Effector memory CD8-positive, alpha-beta T cell (primary cell): ENCODE data around the gene NYAP1.
A peak's percentile ranks its signal among the peaks of the same experiment; 100 is the strongest.
"Not testable (repeated sequence)": the region's sequence is repeated elsewhere in the genome, so short reads cannot be mapped to it uniquely, and the experiment has no call there.

Experiments used
- ATAC-seq: fragments of 150-1000 bp; cut with Tn5 transposase; replicated peaks from 2 replicates; pipeline ENCODE4 v1.10.0; 2021; ENCODE audit warnings: mild to moderate bottlenecking, moderate library complexity
- DNase-seq, 3 experiments: peaks; one replicate each; pipeline ENCODE4 v3.0.0; 2021
- H3K27ac Mint-ChIP-seq, 2 donors: one replicate each; pipeline ENCODE4 v1.8.0; 2022; ENCODE audit warnings: mild to moderate bottlenecking in 2 of 2, mixed read lengths in 2 of 2, moderate library complexity in 2 of 2
- H3K27me3 Mint-ChIP-seq, 2 donors: one replicate each; pipeline ENCODE4 v1.8.0; 2022; ENCODE audit warnings: mixed read lengths in 2 of 2
- H3K36me3 Mint-ChIP-seq: one replicate; pipeline ENCODE4 v1.8.0; 2022; ENCODE audit warnings: mild to moderate bottlenecking, moderate library complexity, mixed read lengths; ENCODE audit not compliant: insufficient read depth
- H3K4me1 Mint-ChIP-seq, 2 donors: one replicate each; pipeline ENCODE4 v1.8.0; 2022; ENCODE audit warnings: low read depth in 2 of 2, mixed read lengths in 2 of 2
- H3K4me3 Mint-ChIP-seq, 2 donors: one replicate each; pipeline ENCODE4 v1.8.0; 2022; ENCODE audit warnings: mild to moderate bottlenecking in 2 of 2, mixed read lengths in 2 of 2, moderate library complexity in 2 of 2
- H3K9me3 Mint-ChIP-seq, 2 donors: one replicate each; pipeline ENCODE4 v1.8.0; 2022; ENCODE audit warnings: mixed read lengths in 2 of 2
- total RNA-seq, 9 experiments: gene quantifications; one replicate each; lab custom pipeline; 2026; lab: John Stamatoyannopoulos, UW

Gene NYAP1
- 0 to 1.4 (median 0.37) reads per million in 9 experiments for total RNA-seq

- H3K27ac Mint-ChIP-seq = peak within 1 kb of the TSS; percentile 57 to 83
- ATAC-seq (peak; percentile 41), DNase-seq (peak; percentile 25 to 42 (median 27))
- H3K36me3 Mint-ChIP-seq = peaks cover 2% of the 10 kb centered on the region
- H3K27me3 Mint-ChIP-seq = no peaks in the 10 kb centered on the region
- H3K9me3 Mint-ChIP-seq = no peaks in the 10 kb centered on the region
- peaks cover 10 to 20% of the 10 kb centered on the region in 2 donors for H3K4me1 Mint-ChIP-seq
- H3K4me3 Mint-ChIP-seq = peak within 1 kb of the TSS; percentile 86 to 89
Observed at GRCh38 chr7:100483722-100484672, at the start of gene NYAP1. Gene NYAP1, plus strand, starts transcription at chr7:100483927. Its CDS starts 1,385 bp downstream, at chr7:100485312.

GRCh38 chr7:100434297-100435144 is 49.2 kb upstream of the NYAP1 start:
- Mint-ChIP-seq H3K4me1 (peaks cover 42 to 46% of the 10 kb centered on the region in 2 donors), H3K9me3 (no peaks in the 10 kb centered on the region), H3K27ac (peak overlapping the region; percentile 88 to 99), H3K4me3 (peak overlapping the region; percentile 96 to 99), H3K36me3 (peaks cover 74% of the 10 kb centered on the region), H3K27me3 (peaks cover 0 to 4% of the 10 kb centered on the region in 2 donors)
- DNase-seq (no peak), ATAC-seq (no peak)

DNA sequence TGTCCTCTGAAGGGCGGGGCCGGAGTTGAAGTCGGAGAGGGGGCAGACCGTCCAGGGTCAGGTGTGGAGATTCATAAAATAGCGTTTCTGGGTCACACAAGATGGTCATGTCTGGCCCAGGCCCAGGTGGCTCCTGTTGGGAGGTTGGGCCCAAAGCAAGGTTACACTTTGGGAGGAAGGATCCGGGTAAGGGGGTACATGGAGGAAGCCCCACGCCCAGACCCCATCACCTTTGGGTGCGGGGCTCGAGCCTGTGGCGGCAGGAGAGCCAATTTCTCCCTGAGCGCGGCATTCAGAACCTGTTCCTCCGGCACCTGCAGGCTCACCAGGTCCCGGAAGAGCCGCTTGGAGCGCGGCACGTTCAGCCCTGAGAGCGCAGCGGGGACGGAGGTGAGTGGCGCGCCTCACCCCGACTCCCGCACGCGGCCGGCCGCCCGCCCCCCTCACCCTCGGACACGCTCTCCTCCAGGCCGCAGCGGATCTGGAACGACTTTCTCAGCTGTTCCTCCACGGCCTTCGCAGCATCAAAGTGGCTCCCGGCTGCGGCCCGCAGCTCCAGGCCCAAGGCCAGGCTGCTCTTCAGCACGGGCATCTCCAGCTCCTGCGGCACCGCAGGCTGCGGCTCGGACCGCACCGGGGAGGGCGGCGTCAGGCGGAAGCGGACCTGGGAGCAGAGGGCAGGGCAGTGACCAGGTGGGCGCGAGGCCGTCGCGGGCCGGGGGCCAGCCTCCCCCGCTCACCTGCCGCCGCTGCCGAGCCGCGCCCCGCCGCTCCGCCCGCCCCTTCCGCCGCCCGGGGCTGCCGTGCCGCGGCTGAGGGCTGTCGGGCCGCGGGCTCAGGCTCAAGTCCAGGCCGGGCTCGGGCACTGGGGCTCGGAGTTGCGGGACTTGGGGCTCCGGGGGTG is 48.1 kb upstream of the NYAP1 start:
- Mint-ChIP-seq H3K27me3 (no peaks in the 10 kb centered on the region), H3K27ac (peak overlapping the region; percentile 94 to 99), H3K4me3 (peak overlapping the region; percentile 96 to 99), H3K9me3 (no peaks in the 10 kb centered on the region), H3K36me3 (peaks cover 63% of the 10 kb centered on the region), H3K4me1 (peaks cover 35 to 40% of the 10 kb centered on the region in 2 donors)
- DNase-seq = peak; percentile 31 to 36 (median 35)
- ATAC-seq = peak; percentile 38

- Mint-ChIP-seq H3K36me3 (peaks cover 46% of the 10 kb centered on the region), H3K4me3 (peak overlapping the region; percentile 96 to 99), H3K27ac (peak overlapping the region in 1 of 2 donors; percentile 99), H3K27me3 (no peaks in the 10 kb centered on the region), H3K4me1 (peaks cover 24 to 29% of the 10 kb centered on the region in 2 donors), H3K9me3 (no peaks in the 10 kb centered on the region)
- ATAC-seq = no peak
- no peak for DNase-seq
Observed at GRCh38 chr7:100437150-100438100, 46.3 kb upstream of the NYAP1 start.

DNA sequence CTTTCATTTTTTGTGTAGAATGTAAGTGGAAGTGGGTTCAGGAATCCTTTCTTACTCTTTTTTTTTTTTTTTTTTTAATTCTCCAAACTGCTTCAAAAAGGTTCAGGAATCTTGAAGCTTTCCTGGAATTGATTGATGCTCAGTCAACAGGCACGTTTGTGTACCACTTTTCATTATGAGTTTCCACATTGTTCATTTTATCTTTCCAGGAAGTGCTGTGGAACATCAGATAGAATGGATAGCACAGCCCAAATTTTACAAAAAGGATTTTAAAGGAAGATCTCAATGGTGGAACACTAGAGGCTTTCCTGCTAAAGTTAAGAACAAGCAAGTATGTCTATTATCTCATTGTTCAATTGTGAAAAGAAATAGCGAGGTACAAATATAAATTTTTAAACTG is 45.6 kb upstream of the NYAP1 start:
- H3K27me3 Mint-ChIP-seq = no peaks in the 10 kb centered on the region
- H3K4me1 Mint-ChIP-seq = peaks cover 21 to 23% of the 10 kb centered on the region in 2 donors
- no peak for ATAC-seq
- H3K4me3 Mint-ChIP-seq = peak overlapping the region in 1 of 2 donors; percentile 5
- peaks cover 40% of the 10 kb centered on the region for H3K36me3 Mint-ChIP-seq
- DNase-seq = no peak
- no peak overlapping the region for H3K27ac Mint-ChIP-seq
- H3K9me3 Mint-ChIP-seq = no peaks in the 10 kb centered on the region

- not testable (repeated sequence) for H3K4me3 Mint-ChIP-seq, H3K27me3 Mint-ChIP-seq, ATAC-seq, DNase-seq, H3K9me3 Mint-ChIP-seq, H3K27ac Mint-ChIP-seq
- Mint-ChIP-seq H3K36me3 (peaks cover 39% of the 10 kb centered on the region), H3K4me1 (peaks cover 18 to 20% of the 10 kb centered on the region in 2 donors)
Observed at GRCh38 chr7:100438731-100439130, 45.0 kb upstream of the NYAP1 start.

DNA sequence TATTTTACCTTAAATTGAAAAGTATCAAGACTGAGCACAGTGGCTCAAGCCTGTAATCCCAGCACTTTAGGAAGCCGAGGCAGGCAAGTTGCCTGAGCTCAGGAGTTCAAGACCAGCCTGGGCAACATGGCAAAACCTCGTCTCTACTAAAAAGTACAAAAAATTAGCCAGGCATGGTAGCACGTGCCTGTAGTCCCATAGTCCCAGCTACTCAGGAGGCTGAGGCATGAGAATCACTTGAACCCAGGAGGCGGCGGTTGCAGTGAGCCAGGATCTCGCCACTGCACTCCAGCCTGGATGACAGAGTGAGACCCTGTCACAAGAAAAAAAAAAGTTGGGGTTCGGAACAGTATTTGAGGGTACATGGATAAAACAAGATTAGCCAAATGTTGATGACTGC is 44.5 kb upstream of the NYAP1 start:
- H3K27ac Mint-ChIP-seq, ATAC-seq, DNase-seq, H3K4me3 Mint-ChIP-seq, H3K9me3 Mint-ChIP-seq, H3K27me3 Mint-ChIP-seq: not testable (repeated sequence)
- Mint-ChIP-seq H3K36me3 (peaks cover 34% of the 10 kb centered on the region), H3K4me1 (peaks cover 14 to 16% of the 10 kb centered on the region in 2 donors)

DNA sequence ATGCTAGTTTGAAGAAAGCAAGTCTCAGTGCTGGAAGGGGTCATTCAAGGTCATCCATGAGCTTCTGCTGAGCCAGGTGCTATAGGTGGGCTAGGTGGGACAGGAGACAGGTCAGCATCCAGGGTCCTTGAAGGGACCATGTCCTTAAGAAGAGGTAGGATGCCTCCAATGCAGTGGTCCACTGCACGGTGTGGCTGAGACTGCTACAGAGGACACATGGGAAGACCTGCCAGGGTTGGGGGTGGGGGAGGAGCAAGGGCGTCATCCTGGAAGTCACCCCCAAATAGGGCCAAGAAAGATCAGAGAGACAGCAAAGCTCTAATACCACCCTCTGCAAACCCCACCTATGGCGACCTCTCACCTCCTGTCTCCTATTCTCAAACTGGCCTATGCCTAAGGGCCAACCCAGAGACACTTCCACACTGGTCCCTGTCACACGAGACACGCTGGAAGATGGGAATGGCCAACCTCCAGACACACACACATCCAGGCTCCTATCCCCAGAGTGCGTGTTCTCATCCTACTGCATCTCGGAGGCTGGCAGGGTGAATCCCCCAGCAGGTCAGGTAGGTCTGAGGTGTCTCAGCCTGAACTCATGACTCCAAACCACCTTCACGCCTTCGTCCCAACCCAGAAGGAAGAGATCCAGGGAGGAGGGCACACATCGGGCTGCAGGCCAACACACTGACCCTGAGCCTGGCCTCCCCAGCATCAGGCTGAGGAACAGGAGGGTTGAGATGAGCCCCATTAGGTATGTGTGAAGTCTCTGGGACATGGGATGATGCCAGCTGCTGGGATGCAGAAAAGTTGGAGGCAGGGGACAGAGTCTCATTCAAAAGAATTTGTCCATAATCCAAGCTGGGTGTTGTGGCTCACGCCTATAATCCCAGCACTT is 41.8 kb upstream of the NYAP1 start:
- Mint-ChIP-seq H3K27ac (no peak overlapping the region), H3K4me3 (no peak overlapping the region), H3K27me3 (no peaks in the 10 kb centered on the region), H3K36me3 (peaks cover 10% of the 10 kb centered on the region), H3K9me3 (no peaks in the 10 kb centered on the region), H3K4me1 (peaks cover 0 to 2% of the 10 kb centered on the region in 2 donors)
- no peak for DNase-seq
- no peak for ATAC-seq

- ATAC-seq (no peak), DNase-seq (no peak)
- Mint-ChIP-seq H3K36me3 (peaks cover 6% of the 10 kb centered on the region), H3K9me3 (no peaks in the 10 kb centered on the region), H3K4me1 (peaks cover 0 to 2% of the 10 kb centered on the region in 2 donors), H3K27me3 (no peaks in the 10 kb centered on the region), H3K27ac (no peak overlapping the region), H3K4me3 (no peak overlapping the region)
Observed at GRCh38 chr7:100443096-100443840, 40.5 kb upstream of the NYAP1 start.

DNA sequence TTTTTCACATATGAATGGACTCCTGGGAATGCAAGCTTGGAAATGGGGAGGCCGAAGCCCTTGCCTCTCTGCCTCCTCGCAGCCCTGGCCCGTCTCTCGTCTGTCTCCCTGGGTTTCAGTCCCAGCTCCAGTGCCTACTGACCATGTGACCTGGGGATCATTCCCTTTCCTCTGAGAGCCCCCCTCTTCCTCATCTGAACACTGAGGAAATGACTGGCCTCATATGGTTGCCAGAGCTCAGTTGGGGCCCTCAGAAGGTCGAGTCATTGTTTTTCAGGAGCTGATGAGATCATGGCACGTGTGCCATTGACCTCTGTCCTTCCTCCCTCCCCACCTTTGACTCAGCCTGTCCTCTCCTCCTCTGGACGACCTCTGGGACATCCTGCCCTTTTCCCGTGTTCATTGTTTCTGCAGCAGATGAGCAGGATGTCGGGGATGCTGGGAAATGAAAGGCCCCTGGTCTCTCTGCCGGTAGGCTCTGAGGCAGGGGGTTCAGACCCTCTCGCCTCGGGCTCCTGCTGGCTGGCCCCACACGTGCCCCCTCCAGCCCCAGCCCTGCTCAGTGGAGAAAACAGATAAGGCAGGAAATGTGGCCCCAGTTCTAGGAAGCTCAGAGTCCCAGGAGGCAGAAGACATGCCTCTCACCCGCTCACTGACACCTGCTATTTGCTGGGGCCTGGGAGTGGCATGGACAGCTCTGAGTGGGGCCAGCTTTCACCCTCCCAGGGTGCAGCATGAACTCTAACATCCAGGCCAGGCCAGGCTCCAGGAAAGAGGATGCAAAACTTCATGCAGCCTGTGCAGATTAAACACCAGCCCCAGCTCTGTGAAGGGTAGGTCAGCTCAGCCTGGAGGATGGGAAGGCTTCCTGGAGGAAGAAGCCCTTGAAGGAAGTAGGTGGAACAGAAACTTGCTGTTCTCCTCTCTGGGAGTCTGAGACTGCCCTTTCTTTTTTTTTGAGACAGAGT is 39.1 kb upstream of the NYAP1 start:
- H3K36me3 Mint-ChIP-seq = peaks cover 6% of the 10 kb centered on the region
- peaks cover 0 to 2% of the 10 kb centered on the region in 2 donors for H3K4me1 Mint-ChIP-seq
- DNase-seq = no peak
- H3K27ac Mint-ChIP-seq = no peak overlapping the region
- no peaks in the 10 kb centered on the region for H3K9me3 Mint-ChIP-seq
- H3K4me3 Mint-ChIP-seq = no peak overlapping the region
- ATAC-seq = peak; percentile 26
- H3K27me3 Mint-ChIP-seq = no peaks in the 10 kb centered on the region
